Skin of body (tissue), 1 donor: Measurements from ENCODE around the gene SV2A. TPM values are rescaled to one million over a fixed set of nuclear protein-coding genes. Genes with fewer than 3 reads are reported as not detected.

Source experiments
- total RNA-seq: library from RNA; depleted of rRNA; stranded (reverse); fragments of >200 nt; gene quantifications from one replicate; pipeline ENCODE4 v1.2.3, GENCODE V29; 2014

Gene SV2A
- total RNA-seq, 1 donor from 2014 or later, result 1.1 TPM

Other genes starting within 250 kb of the SV2A start
- gene FCGR1A, start 135.2 kb downstream of the SV2A start, total RNA-seq, result 3.3 TPM
- 10.9 TPM for gene BOLA1, start 18.3 kb downstream of the SV2A start, total RNA-seq
- 12.2 TPM for gene SF3B4, start 10.0 kb upstream of the SV2A start, total RNA-seq
- gene MTMR11, start 19.0 kb upstream of the SV2A start, total RNA-seq, result 8.7 TPM
- 12.8 TPM for gene OTUD7B, start 92.9 kb upstream of the SV2A start, total RNA-seq
- 59.3 TPM for gene VPS45, start 149.9 kb upstream of the SV2A start, total RNA-seq
- gene PLEKHO1, start 232.1 kb upstream of the SV2A start, total RNA-seq, result 23.2 TPM